HEK293 (cell line): ENCODE data around the gene ARNT2.

Experiments used
- HOXA7 ChIP-seq: sonication (generic); formaldehyde crosslinking; IDR thresholded peaks from 2 replicates; pipeline ENCODE4 v1.8.1; 2022; ENCODE audit warnings: missing genetic modification reagents, borderline replicate concordance
- WT1 ChIP-seq: fragments of 450-650 bp; formaldehyde crosslinking; IDR thresholded peaks from 2 replicates; pipeline ENCODE4 v1.5.1; 2016; ENCODE audit warnings: missing biosample characterization, missing genetic modification characterization
- ZFP41 ChIP-seq: fragments of 450-650 bp; formaldehyde crosslinking; IDR thresholded peaks from 2 replicates; pipeline ENCODE4 v1.5.1; 2016; ENCODE audit warnings: missing biosample characterization, missing genetic modification characterization, borderline replicate concordance
- ZNF223 ChIP-seq: fragments of 450-650 bp; formaldehyde crosslinking; IDR thresholded peaks from 2 replicates; pipeline ENCODE4 v1.5.1; 2016; ENCODE audit warnings: missing biosample characterization, missing genetic modification characterization
- ZNF311 ChIP-seq: fragments of 450-650 bp; formaldehyde crosslinking; IDR thresholded peaks from 2 replicates; pipeline ENCODE4 v1.5.1; 2017; ENCODE audit warnings: missing biosample characterization, missing genetic modification characterization, borderline replicate concordance
- ZNF544 ChIP-seq: fragments of 450-650 bp; formaldehyde crosslinking; IDR thresholded peaks from 2 replicates; pipeline ENCODE4 v1.5.0; 2017; ENCODE audit warnings: missing biosample characterization, missing genetic modification characterization
- TF ChIP-seq, protein P1 (sequence below): fragments of 450-650 bp; formaldehyde crosslinking; IDR thresholded peaks from 2 replicates; pipeline ENCODE4 v1.5.1; 2016; ENCODE audit warnings: missing biosample characterization, missing genetic modification characterization
- TF ChIP-seq, protein P2 (sequence below): fragments of 450-650 bp; formaldehyde crosslinking; IDR thresholded peaks from 2 replicates; pipeline ENCODE4 v1.5.1; 2017; ENCODE audit warnings: missing biosample characterization, missing genetic modification characterization
- TF ChIP-seq, protein P3 (sequence below): fragments of 450-650 bp; formaldehyde crosslinking; IDR thresholded peaks from 2 replicates; pipeline ENCODE4 v1.5.1; 2016; ENCODE audit warnings: missing biosample characterization, missing genetic modification characterization
- TF ChIP-seq, protein P4 (sequence below): fragments of 450-650 bp; formaldehyde crosslinking; IDR thresholded peaks from 2 replicates; pipeline ENCODE4 v1.5.1; 2017; ENCODE audit warnings: missing biosample characterization, missing genetic modification characterization

DNA sequence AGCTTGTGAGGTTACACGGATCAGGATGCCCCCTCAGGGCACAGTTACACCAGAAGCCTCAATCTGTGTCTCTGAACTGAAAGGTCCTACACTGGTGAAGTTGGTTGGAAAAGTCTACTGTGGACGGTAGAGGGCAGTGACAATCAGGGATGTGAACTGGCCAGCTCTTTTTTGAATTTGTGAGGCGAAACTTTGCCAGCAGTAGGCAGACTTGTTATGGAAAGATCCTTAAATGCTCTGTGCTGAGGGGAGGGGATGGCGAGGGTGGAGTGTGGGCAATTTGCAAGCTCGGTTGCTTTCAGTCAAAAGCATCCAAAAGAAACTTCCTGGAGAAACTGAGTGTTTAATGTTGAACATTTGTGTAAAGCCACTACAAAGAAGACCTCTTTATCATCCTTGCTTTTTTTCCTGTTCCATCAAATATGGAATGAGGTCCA is 163.6 kb downstream of the ARNT2 start:
- TF ChIP-seq, protein P1, sequence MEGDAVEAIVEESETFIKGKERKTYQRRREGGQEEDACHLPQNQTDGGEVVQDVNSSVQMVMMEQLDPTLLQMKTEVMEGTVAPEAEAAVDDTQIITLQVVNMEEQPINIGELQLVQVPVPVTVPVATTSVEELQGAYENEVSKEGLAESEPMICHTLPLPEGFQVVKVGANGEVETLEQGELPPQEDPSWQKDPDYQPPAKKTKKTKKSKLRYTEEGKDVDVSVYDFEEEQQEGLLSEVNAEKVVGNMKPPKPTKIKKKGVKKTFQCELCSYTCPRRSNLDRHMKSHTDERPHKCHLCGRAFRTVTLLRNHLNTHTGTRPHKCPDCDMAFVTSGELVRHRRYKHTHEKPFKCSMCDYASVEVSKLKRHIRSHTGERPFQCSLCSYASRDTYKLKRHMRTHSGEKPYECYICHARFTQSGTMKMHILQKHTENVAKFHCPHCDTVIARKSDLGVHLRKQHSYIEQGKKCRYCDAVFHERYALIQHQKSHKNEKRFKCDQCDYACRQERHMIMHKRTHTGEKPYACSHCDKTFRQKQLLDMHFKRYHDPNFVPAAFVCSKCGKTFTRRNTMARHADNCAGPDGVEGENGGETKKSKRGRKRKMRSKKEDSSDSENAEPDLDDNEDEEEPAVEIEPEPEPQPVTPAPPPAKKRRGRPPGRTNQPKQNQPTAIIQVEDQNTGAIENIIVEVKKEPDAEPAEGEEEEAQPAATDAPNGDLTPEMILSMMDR (tag by site-specific recombination), result peak; percentile 83; the same call in 1 of the 2 replicates
- TF ChIP-seq ZNF311 (tag by site-specific recombination) (no peak), HOXA7 (CRISPR knock-in tag) (no peak), ZFP41 (tag by site-specific recombination) (no peak), WT1 (tag by site-specific recombination) (no peak), ZNF223 (tag by site-specific recombination) (no peak), ZNF544 (tag by site-specific recombination) (no peak)
- TF ChIP-seq, protein P2, sequence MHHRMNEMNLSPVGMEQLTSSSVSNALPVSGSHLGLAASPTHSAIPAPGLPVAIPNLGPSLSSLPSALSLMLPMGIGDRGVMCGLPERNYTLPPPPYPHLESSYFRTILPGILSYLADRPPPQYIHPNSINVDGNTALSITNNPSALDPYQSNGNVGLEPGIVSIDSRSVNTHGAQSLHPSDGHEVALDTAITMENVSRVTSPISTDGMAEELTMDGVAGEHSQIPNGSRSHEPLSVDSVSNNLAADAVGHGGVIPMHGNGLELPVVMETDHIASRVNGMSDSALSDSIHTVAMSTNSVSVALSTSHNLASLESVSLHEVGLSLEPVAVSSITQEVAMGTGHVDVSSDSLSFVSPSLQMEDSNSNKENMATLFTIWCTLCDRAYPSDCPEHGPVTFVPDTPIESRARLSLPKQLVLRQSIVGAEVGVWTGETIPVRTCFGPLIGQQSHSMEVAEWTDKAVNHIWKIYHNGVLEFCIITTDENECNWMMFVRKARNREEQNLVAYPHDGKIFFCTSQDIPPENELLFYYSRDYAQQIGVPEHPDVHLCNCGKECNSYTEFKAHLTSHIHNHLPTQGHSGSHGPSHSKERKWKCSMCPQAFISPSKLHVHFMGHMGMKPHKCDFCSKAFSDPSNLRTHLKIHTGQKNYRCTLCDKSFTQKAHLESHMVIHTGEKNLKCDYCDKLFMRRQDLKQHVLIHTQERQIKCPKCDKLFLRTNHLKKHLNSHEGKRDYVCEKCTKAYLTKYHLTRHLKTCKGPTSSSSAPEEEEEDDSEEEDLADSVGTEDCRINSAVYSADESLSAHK (tag by site-specific recombination), result no peak
- TF ChIP-seq, protein P3, sequence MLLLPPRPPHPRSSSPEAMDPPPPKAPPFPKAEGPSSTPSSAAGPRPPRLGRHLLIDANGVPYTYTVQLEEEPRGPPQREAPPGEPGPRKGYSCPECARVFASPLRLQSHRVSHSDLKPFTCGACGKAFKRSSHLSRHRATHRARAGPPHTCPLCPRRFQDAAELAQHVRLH (tag by site-specific recombination), result no peak
- TF ChIP-seq, protein P4, sequence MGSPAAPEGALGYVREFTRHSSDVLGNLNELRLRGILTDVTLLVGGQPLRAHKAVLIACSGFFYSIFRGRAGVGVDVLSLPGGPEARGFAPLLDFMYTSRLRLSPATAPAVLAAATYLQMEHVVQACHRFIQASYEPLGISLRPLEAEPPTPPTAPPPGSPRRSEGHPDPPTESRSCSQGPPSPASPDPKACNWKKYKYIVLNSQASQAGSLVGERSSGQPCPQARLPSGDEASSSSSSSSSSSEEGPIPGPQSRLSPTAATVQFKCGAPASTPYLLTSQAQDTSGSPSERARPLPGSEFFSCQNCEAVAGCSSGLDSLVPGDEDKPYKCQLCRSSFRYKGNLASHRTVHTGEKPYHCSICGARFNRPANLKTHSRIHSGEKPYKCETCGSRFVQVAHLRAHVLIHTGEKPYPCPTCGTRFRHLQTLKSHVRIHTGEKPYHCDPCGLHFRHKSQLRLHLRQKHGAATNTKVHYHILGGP (tag by site-specific recombination), result no peak
